RPMI7951 (cell line): Measurements from ENCODE around the gene PARN. TPM values are rescaled to one million over a fixed set of nuclear protein-coding genes. Genes with fewer than 3 reads are reported as not detected.

Experiments used
- DNase-seq: peaks from one replicate; pipeline ENCODE4 v3.0.0-alpha.2; 2012; ENCODE audit warnings: low read depth
- total RNA-seq: library from RNA; depleted of rRNA; stranded (reverse); fragments of >200 nt; shearing (Covaris generic); gene quantifications from 2 replicates; pipeline ENCODE4 v1.2.3, GENCODE V29; 2014

Gene PARN
- total RNA-seq, 1 experiment from 2014 or later, result 25.4 TPM

GRCh38 chr16:14529010-14529669 is 100.9 kb downstream of the PARN start:
- peak; percentile 83 for DNase-seq

GRCh38 chr16:14528306-14528705 is 101.8 kb downstream of the PARN start:
- no peak for DNase-seq

GRCh38 chr16:14527411-14528044 is 102.5 kb downstream of the PARN start:
- peak; percentile 31 for DNase-seq

GRCh38 chr16:14525596-14525995 is 104.5 kb downstream of the PARN start:
- DNase-seq, result no peak

- DNase-seq, result no peak
Observed at GRCh38 chr16:14524979-14525378, 105.1 kb downstream of the PARN start.

- no peak for DNase-seq
Observed at GRCh38 chr16:14523632-14524031, 106.4 kb downstream of the PARN start.

GRCh38 chr16:14522671-14523070 is 107.4 kb downstream of the PARN start:
- DNase-seq, result no peak

- no peak for DNase-seq
Observed at GRCh38 chr16:14520753-14521152, 109.3 kb downstream of the PARN start.

- no peak for DNase-seq
Observed at GRCh38 chr16:14514967-14515366, 115.1 kb downstream of the PARN start.

GRCh38 chr16:14513389-14514107 is 116.5 kb downstream of the PARN start:
- DNase-seq, result no peak

- DNase-seq, result no peak
Observed at GRCh38 chr16:14511800-14512135, 118.3 kb downstream of the PARN start.

- DNase-seq, result peak; percentile 79
Observed at GRCh38 chr16:14510939-14511799, 118.9 kb downstream of the PARN start.

- DNase-seq, result no peak
Observed at GRCh38 chr16:14510581-14510938, 119.5 kb downstream of the PARN start.

GRCh38 chr16:14509675-14510132 is 120.4 kb downstream of the PARN start:
- DNase-seq, result no peak

GRCh38 chr16:14509055-14509454 is 121.0 kb downstream of the PARN start:
- DNase-seq, result peak; percentile 52

GRCh38 chr16:14505846-14506245 is 124.2 kb downstream of the PARN start:
- no peak for DNase-seq

- DNase-seq, result peak; percentile 54
Observed at GRCh38 chr16:14502932-14503741, 126.9 kb downstream of the PARN start.

- DNase-seq, result no peak
Observed at GRCh38 chr16:14502256-14502875, 127.7 kb downstream of the PARN start.

GRCh38 chr16:14501331-14502255 is 128.5 kb downstream of the PARN start:
- peak; percentile 95 for DNase-seq

GRCh38 chr16:14500791-14501190 is 129.3 kb downstream of the PARN start:
- no peak for DNase-seq
